Activated naive CD8-positive, alpha-beta T cell treated with anti-CD3 and anti-CD28 coated beads, Interleukin-2, amount 10 ng/mL, durations not matched to agents 7 days and 5 days (primary cell): ENCODE data around the gene COX10. TPM values are rescaled to one million over a fixed set of nuclear protein-coding genes. Genes with fewer than 3 reads are reported as not detected.

ENCODE experiments used
- ATAC-seq: fragments of 150-1000 bp; cut with Tn5 transposase; one replicate; pipeline ENCODE4 v1.10.0; 2021; ENCODE audit warnings: low read depth, moderate library complexity
- POLR2A ChIA-PET: fragments of 350-600 bp; sonication (Branson Sonifier 250); formaldehyde crosslinking; loops from one replicate; lab custom pipeline; 2021; ENCODE audit warnings: antibody characterized with exemption; lab: Charles Lee
- DNase-seq: peaks from one replicate; pipeline ENCODE4 v3.0.0; 2021
- H3K27ac Mint-ChIP-seq: one replicate; pipeline ENCODE4 v1.8.0; 2022; ENCODE audit warnings: mild to moderate bottlenecking, mixed read lengths
- H3K27me3 Mint-ChIP-seq: one replicate; pipeline ENCODE4 v1.8.0; 2022; ENCODE audit warnings: mild to moderate bottlenecking, moderate library complexity, mixed read lengths
- H3K36me3 Mint-ChIP-seq: one replicate; pipeline ENCODE4 v1.8.0; 2021; ENCODE audit warnings: mild to moderate bottlenecking, mixed read lengths
- H3K4me1 Mint-ChIP-seq: one replicate; pipeline ENCODE4 v1.8.0; 2021; ENCODE audit warnings: mixed read lengths
- H3K4me3 Mint-ChIP-seq: one replicate; pipeline ENCODE4 v1.8.0; 2022; ENCODE audit warnings: mild to moderate bottlenecking, moderate library complexity, mixed read lengths
- H3K9me3 Mint-ChIP-seq: one replicate; pipeline ENCODE4 v1.8.0; 2021; ENCODE audit warnings: mixed read lengths
- total RNA-seq, 2 experiments: library from RNA; stranded (reverse); gene quantifications; one replicate each; pipeline ENCODE4 v1.2.3, GENCODE V29; 2021

COX10 gene
- total RNA-seq, 2 experiments from 2014 or later: 17.1 to 19.8 TPM

GRCh38 chr17:14082848-14083247 lies 13.5 kb downstream of the COX10 start:
- POLR2A ChIA-PET: no interaction called here
- Mint-ChIP-seq H3K27me3 (no peaks in the 10 kb centered on the region), H3K36me3 (peaks cover 32% of the 10 kb centered on the region), H3K9me3 (no peaks in the 10 kb centered on the region), H3K27ac (no peak overlapping the region), H3K4me1 (peaks cover 4% of the 10 kb centered on the region), H3K4me3 (no peak overlapping the region)
- DNase-seq (no peak), ATAC-seq (no peak)

GRCh38 chr17:14084955-14085354 lies 15.7 kb downstream of the COX10 start:
- H3K36me3 Mint-ChIP-seq: peaks cover 32% of the 10 kb centered on the region
- H3K4me3 Mint-ChIP-seq: no peak overlapping the region
- H3K27ac Mint-ChIP-seq: no peak overlapping the region

GRCh38 chr17:14086189-14086588 lies 16.9 kb downstream of the COX10 start:
- H3K27me3 Mint-ChIP-seq: no peaks in the 10 kb centered on the region
- H3K27ac Mint-ChIP-seq: no peak overlapping the region
- H3K36me3 Mint-ChIP-seq: peaks cover 28% of the 10 kb centered on the region
- no peaks in the 10 kb centered on the region for H3K9me3 Mint-ChIP-seq
- peaks cover 4% of the 10 kb centered on the region for H3K4me1 Mint-ChIP-seq
- POLR2A ChIA-PET: no interaction called here
- ATAC-seq: no peak
- H3K4me3 Mint-ChIP-seq: no peak overlapping the region
- DNase-seq: no peak

More at GRCh38 chr17:14084955-14085354, 15.7 kb downstream of the COX10 start:
- no peaks in the 10 kb centered on the region for H3K9me3 Mint-ChIP-seq
- POLR2A ChIA-PET: no interaction called here
- no peaks in the 10 kb centered on the region for H3K27me3 Mint-ChIP-seq
- H3K4me1 Mint-ChIP-seq: peaks cover 7% of the 10 kb centered on the region
- ATAC-seq (no peak), DNase-seq (no peak)

- POLR2A ChIA-PET: no interaction called here
- Mint-ChIP-seq H3K27ac (no peak overlapping the region), H3K4me3 (no peak overlapping the region), H3K36me3 (peaks cover 27% of the 10 kb centered on the region), H3K9me3 (no peaks in the 10 kb centered on the region), H3K27me3 (no peaks in the 10 kb centered on the region), H3K4me1 (peaks cover 4% of the 10 kb centered on the region)
- DNase-seq: no peak
- ATAC-seq: no peak
These were observed 19.9 kb downstream of the COX10 start for GRCh38 chr17:14089179-14089578.

GRCh38 chr17:14091367-14091766 lies 22.1 kb downstream of the COX10 start:
- POLR2A ChIA-PET: no interaction called here
- no peak for ATAC-seq
- no peaks in the 10 kb centered on the region for H3K9me3 Mint-ChIP-seq
- no peaks in the 10 kb centered on the region for H3K27me3 Mint-ChIP-seq
- H3K27ac Mint-ChIP-seq: no peak overlapping the region
- peaks cover 5% of the 10 kb centered on the region for H3K4me1 Mint-ChIP-seq
- peaks cover 31% of the 10 kb centered on the region for H3K36me3 Mint-ChIP-seq
- no peak overlapping the region for H3K4me3 Mint-ChIP-seq
- DNase-seq: no peak

GRCh38 chr17:14092808-14093207 lies 23.5 kb downstream of the COX10 start:
- POLR2A ChIA-PET: no interaction called here
- H3K4me3 Mint-ChIP-seq: no peak overlapping the region
- no peak overlapping the region for H3K27ac Mint-ChIP-seq
- ATAC-seq (no peak), DNase-seq (no peak)
- H3K27me3 Mint-ChIP-seq: no peaks in the 10 kb centered on the region
- H3K36me3 Mint-ChIP-seq: peaks cover 22% of the 10 kb centered on the region
- peaks cover 7% of the 10 kb centered on the region for H3K4me1 Mint-ChIP-seq
- no peaks in the 10 kb centered on the region for H3K9me3 Mint-ChIP-seq

GRCh38 chr17:14094676-14095601 lies 25.6 kb downstream of the COX10 start:
- POLR2A ChIA-PET: no interaction called here
- Mint-ChIP-seq H3K9me3 (no peaks in the 10 kb centered on the region), H3K36me3 (peaks cover 11% of the 10 kb centered on the region), H3K4me3 (no peak overlapping the region), H3K27me3 (no peaks in the 10 kb centered on the region), H3K27ac (no peak overlapping the region), H3K4me1 (peaks cover 2% of the 10 kb centered on the region)
- ATAC-seq: no peak
- no peak for DNase-seq

GRCh38 chr17:14095631-14096030 lies 26.3 kb downstream of the COX10 start:
- peaks cover 2% of the 10 kb centered on the region for H3K4me1 Mint-ChIP-seq
- no peak overlapping the region for H3K4me3 Mint-ChIP-seq
- H3K27ac Mint-ChIP-seq: no peak overlapping the region
- H3K9me3 Mint-ChIP-seq: no peaks in the 10 kb centered on the region
- H3K27me3 Mint-ChIP-seq: no peaks in the 10 kb centered on the region
- DNase-seq: no peak
- no peak for ATAC-seq
- H3K36me3 Mint-ChIP-seq: peaks cover 9% of the 10 kb centered on the region
- POLR2A ChIA-PET: no interaction called here

- Mint-ChIP-seq H3K4me3 (no peak overlapping the region), H3K4me1 (peaks cover 2% of the 10 kb centered on the region), H3K36me3 (peaks cover 19% of the 10 kb centered on the region), H3K9me3 (no peaks in the 10 kb centered on the region), H3K27me3 (no peaks in the 10 kb centered on the region), H3K27ac (no peak overlapping the region)
- POLR2A ChIA-PET: no interaction called here
- no peak for DNase-seq
- no peak for ATAC-seq
These were observed 28.9 kb downstream of the COX10 start for GRCh38 chr17:14098246-14098645.

- Mint-ChIP-seq H3K27me3 (no peaks in the 10 kb centered on the region), H3K9me3 (no peaks in the 10 kb centered on the region), H3K4me1 (no peaks in the 10 kb centered on the region), H3K27ac (no peak overlapping the region), H3K4me3 (no peak overlapping the region), H3K36me3 (peaks cover 20% of the 10 kb centered on the region)
- POLR2A ChIA-PET: no interaction called here
- DNase-seq (no peak), ATAC-seq (no peak)
These were observed 32.7 kb downstream of the COX10 start for GRCh38 chr17:14101976-14102375.

GRCh38 chr17:14103836-14104235 lies 34.5 kb downstream of the COX10 start:
- H3K36me3 Mint-ChIP-seq: peaks cover 31% of the 10 kb centered on the region
- no peak overlapping the region for H3K27ac Mint-ChIP-seq
- POLR2A ChIA-PET: no interaction called here
- no peaks in the 10 kb centered on the region for H3K27me3 Mint-ChIP-seq
- ATAC-seq (no peak), DNase-seq (no peak)
- no peak overlapping the region for H3K4me3 Mint-ChIP-seq
- peaks cover 8% of the 10 kb centered on the region for H3K4me1 Mint-ChIP-seq
- no peaks in the 10 kb centered on the region for H3K9me3 Mint-ChIP-seq

GRCh38 chr17:14104734-14105133 lies 35.4 kb downstream of the COX10 start:
- no peak for DNase-seq
- no peak for ATAC-seq
- POLR2A ChIA-PET: no interaction called here
- H3K4me3 Mint-ChIP-seq: no peak overlapping the region
- no peaks in the 10 kb centered on the region for H3K9me3 Mint-ChIP-seq
- H3K36me3 Mint-ChIP-seq: peaks cover 34% of the 10 kb centered on the region
- peaks cover 8% of the 10 kb centered on the region for H3K4me1 Mint-ChIP-seq
- no peaks in the 10 kb centered on the region for H3K27me3 Mint-ChIP-seq
- H3K27ac Mint-ChIP-seq: no peak overlapping the region

GRCh38 chr17:14107889-14108288 lies 38.6 kb downstream of the COX10 start:
- no peak overlapping the region for H3K4me3 Mint-ChIP-seq
- POLR2A ChIA-PET: no interaction called here
- H3K4me1 Mint-ChIP-seq: peaks cover 8% of the 10 kb centered on the region

GRCh38 chr17:14112407-14112806 lies 43.1 kb downstream of the COX10 start:
- POLR2A ChIA-PET: no interaction called here

More at GRCh38 chr17:14107889-14108288, 38.6 kb downstream of the COX10 start:
- Mint-ChIP-seq H3K27me3 (no peaks in the 10 kb centered on the region), H3K36me3 (peaks cover 32% of the 10 kb centered on the region), H3K9me3 (peaks cover 6% of the 10 kb centered on the region), H3K27ac (no peak overlapping the region)
- no peak for DNase-seq
- ATAC-seq: no peak

More at GRCh38 chr17:14112407-14112806, 43.1 kb downstream of the COX10 start:
- no peak for ATAC-seq
- no peak overlapping the region for H3K27ac Mint-ChIP-seq
- DNase-seq: no peak
- no peaks in the 10 kb centered on the region for H3K27me3 Mint-ChIP-seq
- peaks cover 9% of the 10 kb centered on the region for H3K9me3 Mint-ChIP-seq
- peaks cover 15% of the 10 kb centered on the region for H3K4me1 Mint-ChIP-seq
- H3K4me3 Mint-ChIP-seq: no peak overlapping the region
- H3K36me3 Mint-ChIP-seq: peaks cover 42% of the 10 kb centered on the region
